Gastrocnemius medialis (tissue), 4 donors: ENCODE measurements around the gene ADORA1.

Experiments
- CTCF ChIP-seq, 5 experiments: fragments of 450-650 bp in 3 of 5; fragments of 200-600 bp in 2 of 5; sonication (generic) in 2 of 5; IDR thresholded peaks in 4 of 5; conservative IDR thresholded peaks in 1 of 5; 1 replicate in 4 of 5; 2 replicates in 1 of 5; pipeline ENCODE4 v1.5.1; 2016 to 2019; ENCODE audit warnings: antibody characterized with exemption in 5 of 5, mild to moderate bottlenecking in 3 of 5, moderate library complexity in 3 of 5
- POLR2A ChIP-seq, 2 donors: fragments of 450-650 bp; IDR thresholded peaks; one replicate each; pipeline ENCODE4 v1.6.1; 2017; ENCODE audit warnings: antibody characterized with exemption in 2 of 2, mild to moderate bottlenecking in 2 of 2, moderate library complexity in 2 of 2

- TF ChIP-seq POLR2A (IDR thresholded peaks at IDR 0.05) (no peak), CTCF (IDR thresholded peaks at IDR 0.05 in 4 of 5, conservative IDR thresholded peaks at IDR 0.05 in 1 of 5) (no peak)
Measured at GRCh38 chr1:203159844-203160243, 32.3 kb downstream of the ADORA1 start.
